GM10248 (cell line): ENCODE data around the gene CCDC167.

Source experiments
- CTCF ChIA-PET: fragments of 300-600 bp; sonication (Branson Sonifier 250); formaldehyde crosslinking; extraction: SDS; loops from one replicate; lab custom pipeline; 2021; ENCODE audit warnings: antibody characterized with exemption; lab: Yijun Ruan, JAX
- POLR2A ChIA-PET: fragments of 350-650 bp; sonication (Branson Sonifier 250); formaldehyde crosslinking; extraction: SDS; loops from one replicate; lab custom pipeline; 2020; ENCODE audit warnings: antibody characterized with exemption; lab: Yijun Ruan, JAX
- DNase-seq: peaks from one replicate; pipeline ENCODE4 v3.0.0; 2012; ENCODE audit errors: extremely low spot score
- CTCF ChIP-seq: IDR thresholded peaks from 2 replicates; pipeline ENCODE4 v1.5.1; 2012; ENCODE audit warnings: mild to moderate bottlenecking, low read depth; ENCODE audit errors: extremely low read depth, missing control alignments, control extremely low read depth

Gene CCDC167

GRCh38 chr6:37435373-37435772 lies 64.3 kb downstream of the CCDC167 start:
- ChIA-PET CTCF (interaction anchor here (1.0 to 1.1 kb wide), 2 partner anchors 8 to 131 kb away, joined by 3 read pairs; no protein-coding TSS in a partner anchor), POLR2A (no interaction called here)
- DNase-seq: no peak
- no peak for TF ChIP-seq CTCF

GRCh38 chr6:37433657-37434271 lies 65.9 kb downstream of the CCDC167 start:
- ChIA-PET CTCF (interaction anchor here (0.7 to 2.2 kb wide), 10 partner anchors 8 to 258 kb away, joined by 3 to 14 read pairs (median 4); no protein-coding TSS in a partner anchor), POLR2A (interaction anchor here (1.1 kb wide), 1 partner anchor 8 kb away, joined by 3 read pairs; no protein-coding TSS in a partner anchor)
- TF ChIP-seq CTCF: no peak
- peak; percentile 68 for DNase-seq
